Activated CD4-positive, alpha-beta T cell treated with anti-CD3 and anti-CD28 coated beads for 36 hours (primary cell): ENCODE results near the gene ARID1B. TPM values are rescaled to one million over a fixed set of nuclear protein-coding genes. Genes with fewer than 3 reads are reported as not detected.

Experiments used
- ATAC-seq: fragments of 200-7000 bp; cut with Tn5 transposase; one replicate; pipeline ENCODE4 v1.10.0; 2021; ENCODE audit warnings: mild to moderate bottlenecking, moderate library complexity
- CTCF ChIA-PET: fragments of 350-600 bp; sonication (Branson Sonifier 250); formaldehyde crosslinking; loops from one replicate; lab custom pipeline; 2021; ENCODE audit warnings: antibody characterized with exemption; lab: Charles Lee
- POLR2A ChIA-PET: fragments of 350-600 bp; sonication (Branson Sonifier 250); formaldehyde crosslinking; loops from one replicate; lab custom pipeline; 2021; ENCODE audit warnings: antibody characterized with exemption, inconsistent platforms; lab: Charles Lee
- DNase-seq: peaks from one replicate; pipeline ENCODE4 v3.0.0-alpha.2; 2020
- H3K27ac Mint-ChIP-seq: one replicate; pipeline ENCODE4 v1.8.0; 2021; ENCODE audit warnings: mixed read lengths
- H3K27me3 Mint-ChIP-seq: one replicate; pipeline ENCODE4 v1.8.0; 2021; ENCODE audit warnings: mixed read lengths
- H3K36me3 Mint-ChIP-seq: one replicate; pipeline ENCODE4 v1.8.0; 2021; ENCODE audit warnings: low read depth, mixed read lengths
- H3K4me1 Mint-ChIP-seq: one replicate; pipeline ENCODE4 v1.8.0; 2021; ENCODE audit warnings: mixed read lengths
- H3K4me3 Mint-ChIP-seq: one replicate; pipeline ENCODE4 v1.8.0; 2021; ENCODE audit warnings: mild to moderate bottlenecking, moderate library complexity, mixed read lengths
- H3K9me3 Mint-ChIP-seq: one replicate; pipeline ENCODE4 v1.8.0; 2021; ENCODE audit warnings: low read depth, mixed read lengths
- intact Hi-C, 2 experiments: fragments of 100-400 bp; cut with DNase I in 1 of 2; cut with micrococcal nuclease in 1 of 2; formaldehyde crosslinking; loops; one replicate each; pipeline versions ENCODE4 v1.14.2 to v1.15.1; 2022 to 2024; cut with DNase I, micrococcal nuclease
- total RNA-seq, 2 experiments: library from RNA; stranded (reverse); gene quantifications; one replicate each; pipeline ENCODE4 v1.2.3, GENCODE V29; 2021

The ARID1B gene
- total RNA-seq, 2 experiments from 2014 or later = 42.2 to 53.6 TPM

DNA sequence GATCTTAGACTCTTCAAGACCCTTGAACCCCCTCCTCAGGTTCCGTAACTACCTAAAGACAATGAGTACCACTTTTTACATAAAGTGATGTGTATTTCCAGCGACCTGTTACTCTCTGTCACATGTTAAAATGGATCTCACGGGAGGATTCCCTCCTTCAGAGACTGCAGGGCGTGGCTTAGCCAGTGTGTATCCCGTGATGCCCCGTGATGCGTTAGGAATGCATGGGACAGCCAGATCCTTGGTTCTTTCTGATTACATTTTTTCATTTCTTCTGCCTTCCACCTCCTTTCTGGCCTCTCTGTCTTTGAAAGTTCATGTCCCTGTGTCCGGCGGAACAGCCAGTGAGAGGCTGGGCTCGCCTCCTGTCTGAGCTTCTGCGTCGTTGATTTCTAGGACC, 390.7 kb downstream of the ARID1B start:
- ChIA-PET POLR2A (no interaction called here), CTCF (interaction anchor here (0.7 to 0.8 kb wide), 2 partner anchors 60 to 591 kb away, joined by 3 to 5 read pairs; no protein-coding TSS in a partner anchor)
- no peak overlapping the region for H3K4me3 Mint-ChIP-seq
- H3K27me3 Mint-ChIP-seq = no peaks in the 10 kb centered on the region
- DNase-seq (no peak), ATAC-seq (no peak)
- no peak overlapping the region for H3K27ac Mint-ChIP-seq
- no peaks in the 10 kb centered on the region for H3K9me3 Mint-ChIP-seq
- intact Hi-C loops = no loop called here
- H3K36me3 Mint-ChIP-seq = peaks cover 13% of the 10 kb centered on the region
- no peaks in the 10 kb centered on the region for H3K4me1 Mint-ChIP-seq

DNA sequence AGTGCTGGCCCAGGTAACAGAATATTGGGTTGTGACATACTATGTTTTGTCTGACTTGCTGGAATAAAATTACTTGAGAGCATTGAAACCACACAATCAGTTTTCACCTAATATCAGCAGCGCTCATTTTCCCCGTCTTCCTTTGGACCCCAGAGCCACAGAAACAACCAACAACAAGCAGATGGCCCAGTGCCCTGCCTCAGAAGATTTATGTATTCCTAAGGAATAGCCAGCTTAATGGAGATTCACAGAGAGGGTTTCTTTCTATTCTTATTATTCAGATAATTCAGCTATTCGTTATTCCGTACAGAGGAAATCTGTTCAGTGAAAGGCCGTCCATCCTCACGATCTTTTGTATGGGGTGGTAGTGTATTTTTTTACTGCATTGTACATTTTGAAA, 391.3 kb downstream of the ARID1B start:
- DNase-seq (no peak), ATAC-seq (no peak)
- no peaks in the 10 kb centered on the region for H3K4me1 Mint-ChIP-seq
- no peaks in the 10 kb centered on the region for H3K27me3 Mint-ChIP-seq
- no peak overlapping the region for H3K27ac Mint-ChIP-seq
- intact Hi-C loops = no loop called here
- H3K9me3 Mint-ChIP-seq = no peaks in the 10 kb centered on the region
- peaks cover 13% of the 10 kb centered on the region for H3K36me3 Mint-ChIP-seq
- CTCF ChIA-PET = interaction anchor here (0.7 to 1.2 kb wide), 3 partner anchors 11 to 592 kb away, joined by 3 to 5 read pairs (median 3); no protein-coding TSS in a partner anchor
- POLR2A ChIA-PET = no interaction called here
- no peak overlapping the region for H3K4me3 Mint-ChIP-seq

- ChIA-PET CTCF (interaction anchor here (0.7 to 1.2 kb wide), 3 partner anchors 10 to 185 kb away, joined by 3 to 5 read pairs (median 4); no protein-coding TSS in a partner anchor), POLR2A (no interaction called here)
- Mint-ChIP-seq H3K27me3 (no peaks in the 10 kb centered on the region), H3K36me3 (peaks cover 17% of the 10 kb centered on the region), H3K9me3 (no peaks in the 10 kb centered on the region), H3K4me1 (no peaks in the 10 kb centered on the region), H3K27ac (no peak overlapping the region), H3K4me3 (no peak overlapping the region)
- DNase-seq (no peak), ATAC-seq (no peak)
- intact Hi-C loops = no loop called here
Observed at GRCh38 chr6:157169226-157169625, 392.0 kb downstream of the ARID1B start.

DNA sequence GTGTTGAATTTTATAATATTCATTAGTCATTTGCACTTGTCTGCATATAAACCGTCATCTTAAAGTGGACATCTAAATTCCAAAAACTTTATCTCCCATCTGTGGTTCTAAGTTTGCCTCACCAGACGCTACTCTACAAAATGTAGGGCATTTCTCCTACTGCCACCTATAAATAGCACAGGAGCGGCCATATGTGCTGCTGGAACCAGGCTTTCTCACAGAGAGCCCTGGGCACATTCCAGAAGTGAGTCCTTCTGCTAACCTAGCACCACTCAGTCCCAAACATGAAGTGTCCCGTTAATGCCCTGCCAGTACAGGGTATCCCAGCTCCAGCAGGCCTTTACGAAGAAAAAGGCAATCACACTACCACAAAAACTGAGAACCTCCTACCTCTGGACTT, 392.5 kb downstream of the ARID1B start:
- H3K9me3 Mint-ChIP-seq = no peaks in the 10 kb centered on the region
- H3K4me1 Mint-ChIP-seq = no peaks in the 10 kb centered on the region
- intact Hi-C loops = no loop called here
- DNase-seq = no peak
- ATAC-seq = no peak
- POLR2A ChIA-PET = no interaction called here
- no peaks in the 10 kb centered on the region for H3K27me3 Mint-ChIP-seq
- CTCF ChIA-PET = interaction anchor here (0.7 to 1.0 kb wide), 2 partner anchors 21 to 185 kb away, joined by 4 to 5 read pairs; no protein-coding TSS in a partner anchor
- H3K27ac Mint-ChIP-seq = no peak overlapping the region
- peaks cover 14% of the 10 kb centered on the region for H3K36me3 Mint-ChIP-seq
- H3K4me3 Mint-ChIP-seq = no peak overlapping the region

DNA sequence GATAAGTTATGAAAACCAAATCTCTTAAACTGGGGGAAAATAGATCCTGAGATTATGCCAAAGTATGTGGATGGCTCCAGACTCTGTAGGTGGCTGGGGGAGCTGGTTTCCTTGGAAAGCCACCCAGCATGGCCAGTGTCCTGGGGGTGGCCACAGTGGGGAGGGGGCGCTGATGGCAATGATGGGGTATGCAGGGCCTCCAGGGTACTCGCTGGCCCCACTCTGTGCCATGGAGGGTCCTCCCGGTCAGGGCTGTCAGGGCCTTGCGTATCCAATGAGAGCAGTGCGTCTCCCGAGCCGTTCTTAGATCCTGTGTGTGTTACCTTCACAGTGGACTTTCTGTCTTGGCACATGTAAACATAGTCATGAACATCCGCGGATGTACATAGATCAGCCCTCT, 393.4 kb downstream of the ARID1B start:
- DNase-seq (no peak), ATAC-seq (no peak)
- H3K4me3 Mint-ChIP-seq = no peak overlapping the region
- ChIA-PET CTCF (no interaction called here), POLR2A (no interaction called here)
- H3K27ac Mint-ChIP-seq = no peak overlapping the region
- no peaks in the 10 kb centered on the region for H3K4me1 Mint-ChIP-seq
- no peaks in the 10 kb centered on the region for H3K9me3 Mint-ChIP-seq
- peaks cover 13% of the 10 kb centered on the region for H3K36me3 Mint-ChIP-seq
- intact Hi-C loops = no loop called here
- H3K27me3 Mint-ChIP-seq = no peaks in the 10 kb centered on the region

DNA sequence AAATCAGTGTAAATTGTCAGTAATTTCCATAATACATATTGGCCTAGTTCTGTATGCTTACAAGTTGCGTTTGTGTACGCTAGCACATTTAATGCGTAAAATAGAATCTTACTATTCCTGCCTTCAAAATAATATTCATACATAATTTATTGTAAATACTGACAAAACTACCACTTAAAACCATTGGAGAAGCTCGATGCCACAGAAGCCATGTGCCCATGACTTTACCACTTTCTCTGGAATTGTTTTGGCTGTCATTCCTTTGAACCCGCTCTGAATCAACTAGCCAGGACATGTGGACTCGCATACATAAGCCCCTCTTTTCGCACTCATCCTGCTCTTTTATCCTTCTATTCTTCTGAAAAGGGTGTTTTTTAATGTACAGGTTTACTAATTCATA, 394.6 kb downstream of the ARID1B start:
- H3K4me1 Mint-ChIP-seq = no peaks in the 10 kb centered on the region
- POLR2A ChIA-PET = no interaction called here
- ATAC-seq = no peak

GRCh38 chr6:157172231-157172701, 395.1 kb downstream of the ARID1B start:
- DNase-seq (no peak), ATAC-seq (no peak)
- Mint-ChIP-seq H3K27me3 (no peaks in the 10 kb centered on the region), H3K9me3 (no peaks in the 10 kb centered on the region), H3K36me3 (peaks cover 13% of the 10 kb centered on the region), H3K27ac (no peak overlapping the region), H3K4me1 (no peaks in the 10 kb centered on the region), H3K4me3 (no peak overlapping the region)
- POLR2A ChIA-PET = no interaction called here
- intact Hi-C loops = no loop called here
- CTCF ChIA-PET = interaction anchor here (0.9 to 1.2 kb wide), 4 partner anchors 8 to 12 kb away, joined by 3 to 4 read pairs (median 3); no protein-coding TSS in a partner anchor

More for the DNA sequence above, 394.6 kb downstream of the ARID1B start:
- DNase-seq = no peak
- intact Hi-C loops = no loop called here
- H3K9me3 Mint-ChIP-seq = no peaks in the 10 kb centered on the region
- H3K4me3 Mint-ChIP-seq = no peak overlapping the region
- H3K36me3 Mint-ChIP-seq = peaks cover 13% of the 10 kb centered on the region
- H3K27ac Mint-ChIP-seq = no peak overlapping the region
- CTCF ChIA-PET = interaction anchor here (0.9 to 1.0 kb wide), 3 partner anchors 9 to 13 kb away, joined by 3 to 4 read pairs (median 3); no protein-coding TSS in a partner anchor
- H3K27me3 Mint-ChIP-seq = no peaks in the 10 kb centered on the region

DNA sequence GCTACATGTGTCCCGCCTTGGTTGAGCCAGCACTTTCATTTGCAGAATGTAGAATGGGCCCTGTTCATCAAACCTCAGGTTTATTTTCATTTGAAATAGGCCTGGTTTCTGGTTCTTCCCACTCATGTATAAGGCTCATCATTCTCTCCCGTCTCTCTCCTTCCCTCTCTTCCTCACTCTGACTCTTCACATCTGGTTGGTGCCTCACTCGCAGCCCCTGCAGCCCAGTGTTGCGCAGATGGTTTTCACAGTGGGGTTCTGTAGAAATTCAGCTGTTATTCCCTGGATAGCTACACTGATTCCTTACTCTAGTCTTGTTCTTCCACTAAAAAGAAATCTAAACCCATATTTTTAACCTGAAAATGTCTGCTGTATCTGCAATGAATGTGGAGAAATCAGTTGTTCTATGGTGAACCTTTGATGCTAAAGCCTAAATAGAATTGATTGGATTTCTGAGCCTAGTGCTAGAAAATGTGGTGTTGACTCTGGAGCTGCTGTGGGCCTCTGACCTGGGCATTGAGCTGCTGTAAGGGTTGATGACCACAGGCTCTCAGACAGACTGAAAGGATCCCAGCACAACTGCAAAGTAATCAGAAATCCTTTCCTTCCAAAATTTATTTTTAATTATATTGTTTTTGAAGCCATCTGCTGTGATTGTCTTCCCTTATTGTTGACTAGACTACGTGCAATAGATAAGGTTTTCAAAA, 395.8 kb downstream of the ARID1B start:
- no peak overlapping the region for H3K4me3 Mint-ChIP-seq
- ChIA-PET CTCF (interaction anchor here (1.0 to 1.5 kb wide), 3 partner anchors 8 to 13 kb away, joined by 3 to 4 read pairs (median 3); no protein-coding TSS in a partner anchor), POLR2A (no interaction called here)
- intact Hi-C loops = no loop called here
- ATAC-seq (no peak), DNase-seq (no peak)
- H3K27me3 Mint-ChIP-seq = no peaks in the 10 kb centered on the region
- no peaks in the 10 kb centered on the region for H3K9me3 Mint-ChIP-seq
- H3K27ac Mint-ChIP-seq = no peak overlapping the region
- H3K36me3 Mint-ChIP-seq = peaks cover 10% of the 10 kb centered on the region
- no peaks in the 10 kb centered on the region for H3K4me1 Mint-ChIP-seq

DNA sequence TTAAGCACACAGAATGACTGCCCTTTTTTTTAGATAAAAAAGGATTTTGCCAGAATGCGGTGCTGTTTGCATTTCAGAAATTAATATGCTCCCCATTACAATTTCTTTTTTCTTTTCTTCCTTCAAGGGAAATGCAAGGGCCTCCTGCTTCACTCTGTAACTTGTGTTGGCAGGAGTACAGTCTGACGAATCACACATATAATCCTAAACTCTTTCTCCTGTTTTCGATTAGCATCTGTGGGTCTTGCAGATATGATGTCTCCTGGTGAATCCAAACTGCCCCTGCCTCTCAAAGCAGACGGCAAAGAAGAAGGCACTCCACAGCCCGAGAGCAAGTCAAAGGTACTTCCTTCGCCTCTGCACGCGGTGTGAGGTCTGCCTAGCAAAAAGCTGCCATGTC, 396.6 kb downstream of the ARID1B start:
- Mint-ChIP-seq H3K9me3 (no peaks in the 10 kb centered on the region), H3K4me3 (no peak overlapping the region), H3K27me3 (no peaks in the 10 kb centered on the region), H3K27ac (no peak overlapping the region), H3K4me1 (no peaks in the 10 kb centered on the region), H3K36me3 (peaks cover 5% of the 10 kb centered on the region)
- no peak for DNase-seq
- POLR2A ChIA-PET = interaction anchor here (0.8 kb wide), 1 partner anchor 15 kb away, joined by 7 read pairs; no protein-coding TSS in a partner anchor
- ATAC-seq = no peak
- CTCF ChIA-PET = interaction anchor here (1.2 to 1.5 kb wide), 2 partner anchors 10 to 14 kb away, joined by 3 read pairs; no protein-coding TSS in a partner anchor
- intact Hi-C loops = no loop called here

DNA sequence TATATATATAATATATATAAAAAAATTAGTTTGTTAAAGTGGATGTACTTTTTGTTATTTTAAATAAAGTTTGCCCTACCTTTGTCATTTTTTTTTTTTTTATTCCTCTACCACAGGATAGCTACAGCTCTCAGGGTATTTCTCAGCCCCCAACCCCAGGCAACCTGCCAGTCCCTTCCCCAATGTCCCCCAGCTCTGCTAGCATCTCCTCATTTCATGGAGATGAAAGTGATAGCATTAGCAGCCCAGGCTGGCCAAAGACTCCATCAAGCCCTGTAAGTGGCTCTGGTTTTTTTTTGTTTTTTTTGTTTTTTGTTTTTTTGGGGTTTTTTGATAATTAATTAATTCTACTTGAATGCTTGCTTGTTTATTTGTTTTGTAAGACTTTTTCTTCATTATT, 397.6 kb downstream of the ARID1B start:
- intact Hi-C loops = no loop called here
- H3K4me1 Mint-ChIP-seq = no peaks in the 10 kb centered on the region
- H3K36me3 Mint-ChIP-seq = peaks cover 5% of the 10 kb centered on the region
- H3K9me3 Mint-ChIP-seq = no peaks in the 10 kb centered on the region
- ATAC-seq = no peak
- ChIA-PET CTCF (interaction anchor here (0.7 to 2.4 kb wide), 4 partner anchors 10 to 112 kb away, joined by 3 to 7 read pairs (median 3); no protein-coding TSS in a partner anchor), POLR2A (no interaction called here)
- DNase-seq = no peak
- H3K27me3 Mint-ChIP-seq = no peaks in the 10 kb centered on the region
- H3K4me3 Mint-ChIP-seq = no peak overlapping the region
- no peak overlapping the region for H3K27ac Mint-ChIP-seq

DNA sequence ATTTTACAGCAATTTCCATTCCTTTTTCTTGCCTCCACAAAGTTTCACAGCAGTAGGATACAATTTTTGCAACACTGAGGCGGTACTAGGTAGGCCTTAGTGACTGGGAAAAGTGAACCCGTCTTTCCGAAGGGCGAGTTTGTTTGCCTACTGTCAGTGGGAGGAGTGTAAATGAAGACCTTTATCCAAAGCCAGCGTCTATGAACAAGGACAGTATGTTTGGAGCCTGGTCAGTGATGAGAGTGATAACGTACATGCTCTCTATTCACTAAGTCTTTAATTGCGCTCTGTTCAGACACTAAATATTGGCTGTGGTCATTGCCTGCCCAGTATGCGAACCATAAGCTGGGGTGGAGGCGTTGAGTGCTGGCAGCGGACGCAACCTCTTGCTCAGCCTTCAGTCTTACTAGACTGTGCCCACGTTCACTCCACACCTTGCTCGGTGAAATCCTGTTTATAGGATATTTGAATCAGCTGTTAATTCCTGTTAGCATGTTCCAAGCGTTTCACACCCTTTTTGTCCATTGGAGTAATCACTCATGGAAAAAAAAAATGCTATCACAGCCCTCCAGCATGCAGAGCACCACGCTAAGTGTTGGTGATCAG, 400.7 kb downstream of the ARID1B start:
- no peak overlapping the region for H3K4me3 Mint-ChIP-seq
- POLR2A ChIA-PET = no interaction called here
- H3K27ac Mint-ChIP-seq = no peak overlapping the region
- intact Hi-C loops = no loop called here
- peaks cover 5% of the 10 kb centered on the region for H3K36me3 Mint-ChIP-seq
- DNase-seq = no peak
- H3K4me1 Mint-ChIP-seq = no peaks in the 10 kb centered on the region
- H3K9me3 Mint-ChIP-seq = no peaks in the 10 kb centered on the region
- ATAC-seq = no peak
- CTCF ChIA-PET = interaction anchor here (1.2 kb wide), 1 partner anchor 523 kb away, joined by 3 read pairs; no protein-coding TSS in a partner anchor
- no peaks in the 10 kb centered on the region for H3K27me3 Mint-ChIP-seq
